IMR-90 (cell line): ENCODE measurements around the gene EPHA10.

ENCODE experiments used
- MAFK ChIP-seq: IDR thresholded peaks from 2 replicates; pipeline ENCODE4 v1.6.1; 2012; ENCODE audit warnings: low read depth, low read length, improper control_type of control experiment
- MAZ ChIP-seq: IDR thresholded peaks from 2 replicates; pipeline ENCODE4 v1.6.1; 2012; ENCODE audit warnings: low read depth, mild to moderate bottlenecking, low read length, improper control_type of control experiment, moderate library complexity, borderline replicate concordance
- POLR2A ChIP-seq: IDR thresholded peaks from 2 replicates; pipeline ENCODE4 v1.6.1; 2012; ENCODE audit warnings: mild to moderate bottlenecking, low read depth, low read length
- SMC3 ChIP-seq: fragments of 150-350 bp; IDR thresholded peaks from 2 replicates; pipeline ENCODE4 v1.6.1; 2016; ENCODE audit warnings: low read depth, mild to moderate bottlenecking, antibody characterized with exemption, low read length, moderate library complexity
- TF ChIP-seq, protein P1 (sequence below): conservative IDR thresholded peaks from 2 replicates; pipeline ENCODE4 v1.5.1; 2012; ENCODE audit warnings: mild to moderate bottlenecking, low read depth, low read length, improper control_type of control experiment

DNA sequence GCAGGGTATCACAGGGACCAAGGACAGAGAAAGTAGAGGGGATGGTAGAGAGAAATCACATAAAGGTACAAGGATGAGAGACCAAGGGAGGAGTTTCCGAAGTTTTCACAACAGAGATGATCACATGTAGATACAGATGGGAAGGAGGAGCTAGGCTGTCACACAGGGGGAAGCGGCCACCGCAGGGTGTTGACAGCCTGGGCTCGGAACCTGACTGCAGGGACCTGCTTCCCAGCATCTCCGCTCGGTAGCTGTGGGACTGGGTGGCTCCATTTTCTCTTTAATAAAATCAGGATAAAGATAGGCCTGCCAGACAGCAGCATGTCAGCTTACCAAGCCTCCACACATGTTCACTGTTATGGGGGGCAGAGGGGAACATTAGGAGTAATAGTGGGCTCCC is 40.3 kb downstream of the EPHA10 start:
- TF ChIP-seq POLR2A (no peak), MAZ (no peak), SMC3 (no peak), MAFK (no peak)
- TF ChIP-seq, protein P1, sequence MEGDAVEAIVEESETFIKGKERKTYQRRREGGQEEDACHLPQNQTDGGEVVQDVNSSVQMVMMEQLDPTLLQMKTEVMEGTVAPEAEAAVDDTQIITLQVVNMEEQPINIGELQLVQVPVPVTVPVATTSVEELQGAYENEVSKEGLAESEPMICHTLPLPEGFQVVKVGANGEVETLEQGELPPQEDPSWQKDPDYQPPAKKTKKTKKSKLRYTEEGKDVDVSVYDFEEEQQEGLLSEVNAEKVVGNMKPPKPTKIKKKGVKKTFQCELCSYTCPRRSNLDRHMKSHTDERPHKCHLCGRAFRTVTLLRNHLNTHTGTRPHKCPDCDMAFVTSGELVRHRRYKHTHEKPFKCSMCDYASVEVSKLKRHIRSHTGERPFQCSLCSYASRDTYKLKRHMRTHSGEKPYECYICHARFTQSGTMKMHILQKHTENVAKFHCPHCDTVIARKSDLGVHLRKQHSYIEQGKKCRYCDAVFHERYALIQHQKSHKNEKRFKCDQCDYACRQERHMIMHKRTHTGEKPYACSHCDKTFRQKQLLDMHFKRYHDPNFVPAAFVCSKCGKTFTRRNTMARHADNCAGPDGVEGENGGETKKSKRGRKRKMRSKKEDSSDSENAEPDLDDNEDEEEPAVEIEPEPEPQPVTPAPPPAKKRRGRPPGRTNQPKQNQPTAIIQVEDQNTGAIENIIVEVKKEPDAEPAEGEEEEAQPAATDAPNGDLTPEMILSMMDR = no peak
